ENCODE data around the gene MAGEF1. TPM values are rescaled to one million over a fixed set of nuclear protein-coding genes. Genes with fewer than 3 reads are reported as not detected.

Gene MAGEF1
- polyA plus RNA-seq, 3 donors = 85.7 to 99.1 (median 89.6) TPM

- DNase-seq (ENCODE audit: extremely low read depth in 1 of 11, low read depth in 9 of 11, low spot score in 4 of 11) = no peak
These were observed 37.4 kb upstream of the MAGEF1 start for GRCh38 chr3:184749168-184749744.

- peak in 1 of 11 donors; percentile 59 for DNase-seq (ENCODE audit: extremely low read depth in 1 of 11, low read depth in 9 of 11, low spot score in 4 of 11)
These were observed 36.6 kb upstream of the MAGEF1 start for GRCh38 chr3:184748219-184749135.

- DNase-seq (ENCODE audit: extremely low read depth in 1 of 11, low read depth in 9 of 11, low spot score in 4 of 11) = no peak
These were observed 34.6 kb upstream of the MAGEF1 start for GRCh38 chr3:184746131-184747120.

- no peak for DNase-seq (ENCODE audit: extremely low read depth in 1 of 11, low read depth in 9 of 11, low spot score in 4 of 11)
These were observed 33.7 kb upstream of the MAGEF1 start for GRCh38 chr3:184745526-184745925.

- no peak for DNase-seq (ENCODE audit: extremely low read depth in 1 of 11, low read depth in 9 of 11, low spot score in 4 of 11)
These were observed 31.4 kb upstream of the MAGEF1 start for GRCh38 chr3:184743248-184743647.

GRCh38 chr3:184742676-184743135 is 30.8 kb upstream of the MAGEF1 start:
- DNase-seq (ENCODE audit: extremely low read depth in 1 of 11, low read depth in 9 of 11, low spot score in 4 of 11) = peak in 3 of 11 donors; percentile 48 to 72 (median 60)

- DNase-seq (ENCODE audit: extremely low read depth in 1 of 11, low read depth in 9 of 11, low spot score in 4 of 11) = no peak
These were observed 30.2 kb upstream of the MAGEF1 start for GRCh38 chr3:184741798-184742675.

- DNase-seq (ENCODE audit: extremely low read depth in 1 of 11, low read depth in 9 of 11, low spot score in 4 of 11) = no peak
These were observed 29.3 kb upstream of the MAGEF1 start for GRCh38 chr3:184741259-184741556.

GRCh38 chr3:184740509-184741258 is 28.8 kb upstream of the MAGEF1 start:
- DNase-seq (ENCODE audit: extremely low read depth in 1 of 11, low read depth in 9 of 11, low spot score in 4 of 11) = no peak

- no peak for DNase-seq (ENCODE audit: extremely low read depth in 1 of 11, low read depth in 9 of 11, low spot score in 4 of 11)
These were observed 28.0 kb upstream of the MAGEF1 start for GRCh38 chr3:184739594-184740505.

GRCh38 chr3:184738982-184739381 is 27.1 kb upstream of the MAGEF1 start:
- no peak for DNase-seq (ENCODE audit: extremely low read depth in 1 of 11, low read depth in 9 of 11, low spot score in 4 of 11)

- no peak for DNase-seq (ENCODE audit: extremely low read depth in 1 of 11, low read depth in 9 of 11, low spot score in 4 of 11)
These were observed 26.6 kb upstream of the MAGEF1 start for GRCh38 chr3:184738506-184738890.

- DNase-seq (ENCODE audit: extremely low read depth in 1 of 11, low read depth in 9 of 11, low spot score in 4 of 11) = no peak
These were observed 26.0 kb upstream of the MAGEF1 start for GRCh38 chr3:184737641-184738505.

- DNase-seq (ENCODE audit: extremely low read depth in 1 of 11, low read depth in 9 of 11, low spot score in 4 of 11) = no peak
These were observed 25.2 kb upstream of the MAGEF1 start for GRCh38 chr3:184737063-184737462.

- no peak for DNase-seq (ENCODE audit: extremely low read depth in 1 of 11, low read depth in 9 of 11, low spot score in 4 of 11)
These were observed 23.2 kb upstream of the MAGEF1 start for GRCh38 chr3:184734903-184735701.

Measured in renal cortex interstitium (tissue), 11 donors.